Keratinocyte (primary cell): ENCODE data around the gene GIT2. TPM values are rescaled to one million over a fixed set of nuclear protein-coding genes. Genes with fewer than 3 reads are reported as not detected.

Experiments used
- DNase-seq: peaks from one replicate; pipeline ENCODE4 v3.0.0-alpha.2; 2011; ENCODE audit warnings: low read depth, missing footprints, low spot score
- FAIRE-seq: peaks from 2 replicates; lab custom pipeline; 2011; peaks lifted over from hg19 to GRCh38; lab: Jason Lieb, UNC
- H2AFZ ChIP-seq: 2 replicates; pipeline ENCODE4 v1.6.0; 2012; ENCODE audit warnings: low read length, control low read depth, inconsistent platforms; ENCODE audit not compliant: control insufficient read depth
- H3K27ac ChIP-seq: 2 replicates; pipeline ENCODE4 v1.5.1; 2011; ENCODE audit warnings: low read length; ENCODE audit not compliant: control insufficient read depth, insufficient read depth
- H3K27me3 ChIP-seq: 3 replicates; pipeline ENCODE4 v1.6.0; 2011; ENCODE audit warnings: low read length; ENCODE audit not compliant: control insufficient read depth, insufficient read depth; ENCODE audit errors: extremely low read depth
- H3K36me3 ChIP-seq, 2 experiments: 2 replicates in 1 of 2; 3 replicates in 1 of 2; pipeline ENCODE4 v1.5.1; 2011; ENCODE audit warnings: low read length in 2 of 2, mild to moderate bottlenecking in 1 of 2; ENCODE audit not compliant: control insufficient read depth in 2 of 2, insufficient read depth in 2 of 2; ENCODE audit errors: extremely low read depth in 1 of 2
- H3K4me1 ChIP-seq: 3 replicates; pipeline ENCODE4 v1.5.1; 2011; ENCODE audit warnings: low read length; ENCODE audit not compliant: control insufficient read depth, insufficient read depth; ENCODE audit errors: extremely low read depth
- H3K4me2 ChIP-seq: 3 replicates; pipeline ENCODE4 v1.6.0; 2011; ENCODE audit warnings: low read depth, low read length; ENCODE audit not compliant: control insufficient read depth, insufficient read depth; ENCODE audit errors: extremely low read depth
- H3K4me3 ChIP-seq, 3 experiments: fragments of 200-600 bp in 1 of 3; sonication (generic) in 1 of 3; 2 replicates in 2 of 3; 3 replicates in 1 of 3; pipeline ENCODE4 v1.5.1; 2011 to 2016; ENCODE audit warnings: low read length in 3 of 3, mild to moderate bottlenecking in 3 of 3, control low read depth in 2 of 3, inconsistent platforms in 1 of 3, low read depth in 1 of 3, mixed read lengths in 1 of 3, mixed run types in 1 of 3, moderate library complexity in 1 of 3; ENCODE audit not compliant: control insufficient read depth in 2 of 3, insufficient read depth in 2 of 3; ENCODE audit errors: extremely low read depth in 1 of 3
- H3K79me2 ChIP-seq: 2 replicates; pipeline ENCODE4 v1.6.0; 2012; ENCODE audit warnings: low read length; ENCODE audit not compliant: control insufficient read depth, insufficient read depth
- H3K9ac ChIP-seq: 3 replicates; pipeline ENCODE4 v1.6.0; 2011; ENCODE audit warnings: low read length; ENCODE audit not compliant: control insufficient read depth, insufficient read depth; ENCODE audit errors: extremely low read depth
- H3K9me1 ChIP-seq: 3 replicates; pipeline ENCODE4 v1.6.0; 2011; ENCODE audit warnings: low read length; ENCODE audit not compliant: control insufficient read depth, insufficient read depth; ENCODE audit errors: extremely low read depth
- H3K9me3 ChIP-seq: 2 replicates; pipeline ENCODE4 v1.5.1; 2012; ENCODE audit warnings: low read depth, low read length; ENCODE audit not compliant: control insufficient read depth
- H4K20me1 ChIP-seq: 3 replicates; pipeline ENCODE4 v1.6.0; 2011; ENCODE audit warnings: low read length; ENCODE audit not compliant: control insufficient read depth, insufficient read depth; ENCODE audit errors: extremely low read depth
- EZH2 ChIP-seq: IDR thresholded peaks from one replicate; pipeline ENCODE4 v1.6.1; 2012; ENCODE audit warnings: inconsistent platforms, mild to moderate bottlenecking, low read length, moderate library complexity
- dilution Hi-C: fragments of 300-500 bp; cut with MboI; formaldehyde crosslinking; loops from one replicate; pipeline ENCODE4 v1.7.0; 2020; ENCODE audit warnings: low sequenced_read_pairs; ENCODE audit not compliant: extremely low pct_ligation_motif_present
- polyA plus RNA-seq, 5 experiments: library from polyadenylated mRNA; depleted of rRNA in 3 of 5; stranded (reverse) in 3 of 5; stranded (forward) in 1 of 5; unstranded in 1 of 5; fragments of >200 nt; gene quantifications; 1 replicate in 1 of 5; 2 replicates in 3 of 5; 3 replicates in 1 of 5; pipeline versions ENCODE4 v1.2.1 to v1.2.3, GENCODE V29; 2011 to 2012; ENCODE audit warnings: missing spikeins in 2 of 5, low read depth in 1 of 5, low replicate concordance in 1 of 5
- TF ChIP-seq, protein P1 (sequence below), 3 experiments: IDR thresholded peaks in 1 of 3; conservative IDR thresholded peaks in 1 of 3; optimal IDR thresholded peaks in 1 of 3; 2 replicates in 2 of 3; 3 replicates in 1 of 3; pipeline versions ENCODE3 to v1.5.1; 2011; ENCODE audit warnings: low read length in 3 of 3, mild to moderate bottlenecking in 3 of 3, moderate library complexity in 2 of 3, control low read depth in 1 of 3, inconsistent platforms in 1 of 3; ENCODE audit not compliant: insufficient read depth in 2 of 3; ENCODE audit errors: extremely low read depth in 1 of 3

The GIT2 gene
- polyA plus RNA-seq, 1 donor (not counting 4 experiments of a cell fraction or from before 2014, with no cell fraction given), result 25.9 TPM

DNA sequence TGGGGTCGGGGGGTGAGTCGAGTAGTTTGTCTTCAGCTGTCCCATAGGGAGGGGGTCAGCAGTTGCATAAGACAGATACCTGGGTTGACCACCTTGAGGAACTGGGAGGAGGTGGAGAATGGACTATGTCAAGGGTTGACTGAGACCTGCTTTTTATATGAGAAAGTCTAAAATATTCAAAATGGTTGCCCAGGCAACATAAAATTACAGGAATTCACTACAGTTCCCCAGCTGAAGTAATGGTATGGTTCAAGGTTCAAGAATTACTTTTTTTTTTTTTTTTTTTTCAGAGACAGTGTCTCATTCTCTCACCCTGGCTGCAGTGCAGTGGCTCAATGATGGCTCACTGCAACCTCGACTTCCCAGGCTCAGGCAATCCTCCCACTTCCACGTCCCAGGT, 101.2 kb downstream of the GIT2 start:
- H3K9me1 ChIP-seq, result no peaks in the 10 kb centered on the region
- no peak for TF ChIP-seq EZH2
- TF ChIP-seq, protein P1, sequence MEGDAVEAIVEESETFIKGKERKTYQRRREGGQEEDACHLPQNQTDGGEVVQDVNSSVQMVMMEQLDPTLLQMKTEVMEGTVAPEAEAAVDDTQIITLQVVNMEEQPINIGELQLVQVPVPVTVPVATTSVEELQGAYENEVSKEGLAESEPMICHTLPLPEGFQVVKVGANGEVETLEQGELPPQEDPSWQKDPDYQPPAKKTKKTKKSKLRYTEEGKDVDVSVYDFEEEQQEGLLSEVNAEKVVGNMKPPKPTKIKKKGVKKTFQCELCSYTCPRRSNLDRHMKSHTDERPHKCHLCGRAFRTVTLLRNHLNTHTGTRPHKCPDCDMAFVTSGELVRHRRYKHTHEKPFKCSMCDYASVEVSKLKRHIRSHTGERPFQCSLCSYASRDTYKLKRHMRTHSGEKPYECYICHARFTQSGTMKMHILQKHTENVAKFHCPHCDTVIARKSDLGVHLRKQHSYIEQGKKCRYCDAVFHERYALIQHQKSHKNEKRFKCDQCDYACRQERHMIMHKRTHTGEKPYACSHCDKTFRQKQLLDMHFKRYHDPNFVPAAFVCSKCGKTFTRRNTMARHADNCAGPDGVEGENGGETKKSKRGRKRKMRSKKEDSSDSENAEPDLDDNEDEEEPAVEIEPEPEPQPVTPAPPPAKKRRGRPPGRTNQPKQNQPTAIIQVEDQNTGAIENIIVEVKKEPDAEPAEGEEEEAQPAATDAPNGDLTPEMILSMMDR (optimal IDR thresholded peaks at IDR 0.05 in 1 of 3, IDR thresholded peaks at IDR 0.05 in 1 of 3, conservative IDR thresholded peaks at IDR 0.05 in 1 of 3; ENCODE audit: extremely low read depth in 1 of 3, insufficient read depth in 2 of 3, low read length in 3 of 3), result no peak
- dilution Hi-C loops, result no loop called here

DNA sequence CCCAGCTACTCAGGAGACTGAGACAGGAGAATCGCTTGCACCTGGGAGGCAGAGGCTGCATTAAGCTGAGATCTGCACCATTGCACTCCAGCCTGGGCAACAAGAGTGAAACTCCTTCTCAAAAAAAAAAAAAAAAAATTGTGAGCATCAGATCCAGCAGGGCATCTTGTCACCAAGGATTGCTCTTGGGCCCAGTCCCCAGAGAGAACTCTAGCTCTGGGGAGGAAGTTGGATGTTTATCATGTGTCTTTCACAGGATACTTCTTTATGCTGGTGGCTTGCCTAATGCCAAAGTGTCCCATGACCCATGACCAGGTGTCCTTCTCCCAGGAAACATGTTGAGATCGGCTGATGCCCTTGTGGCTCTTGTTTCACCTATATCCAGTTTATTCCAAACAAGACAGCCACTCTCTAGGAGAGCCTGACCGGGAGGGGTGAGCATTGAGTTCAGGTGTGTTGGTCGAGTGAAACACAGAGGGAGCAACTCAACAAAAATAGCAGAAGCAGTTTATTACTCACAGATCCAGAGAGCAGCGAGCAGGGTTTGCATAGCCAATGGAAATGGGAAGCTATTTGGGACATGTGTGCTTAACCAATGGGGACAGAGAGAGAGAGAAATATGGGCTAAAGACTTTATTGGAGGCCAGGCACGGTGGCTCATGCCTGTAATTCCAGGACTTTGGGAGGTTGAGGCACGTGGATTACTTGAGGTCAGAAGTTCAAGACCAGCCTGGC, 102.7 kb downstream of the GIT2 start:
- no peak for TF ChIP-seq EZH2
- TF ChIP-seq, protein P1 (optimal IDR thresholded peaks at IDR 0.05 in 1 of 3, IDR thresholded peaks at IDR 0.05 in 1 of 3, conservative IDR thresholded peaks at IDR 0.05 in 1 of 3; ENCODE audit: extremely low read depth in 1 of 3, insufficient read depth in 2 of 3, low read length in 3 of 3), result no peak
- Histone ChIP-seq H3K4me3 (no peak overlapping the region), H4K20me1 (no peaks in the 10 kb centered on the region), H3K79me2 (no peaks in the 10 kb centered on the region), H3K27ac (no peak overlapping the region), H2AFZ (no peak overlapping the region), H3K9ac (no peak overlapping the region), H3K4me2 (no peak overlapping the region), H3K9me3 (no peaks in the 10 kb centered on the region), H3K9me1 (no peaks in the 10 kb centered on the region), H3K36me3 (no peaks in the 10 kb centered on the region), H3K27me3 (no peaks in the 10 kb centered on the region), H3K4me1 (peaks cover 21% of the 10 kb centered on the region)
- DNase-seq (no peak), FAIRE-seq (no peak)
- dilution Hi-C loops, result no loop called here

More for the DNA sequence above, 101.2 kb downstream of the GIT2 start:
- peaks cover 4% of the 10 kb centered on the region for H3K79me2 ChIP-seq
- H3K9ac ChIP-seq, result no peak overlapping the region
- no peak overlapping the region for H2AFZ ChIP-seq
- H3K36me3 ChIP-seq, result no peaks in the 10 kb centered on the region
- FAIRE-seq, result no peak
- H3K9me3 ChIP-seq, result no peaks in the 10 kb centered on the region
- DNase-seq, result no peak
- H3K4me3 ChIP-seq, result no peak overlapping the region
- no peak overlapping the region for H3K27ac ChIP-seq
- H3K4me2 ChIP-seq, result no peak overlapping the region
- no peaks in the 10 kb centered on the region for H3K27me3 ChIP-seq
- no peaks in the 10 kb centered on the region for H4K20me1 ChIP-seq
- peaks cover 14% of the 10 kb centered on the region for H3K4me1 ChIP-seq
